CD4-positive, alpha-beta T cell (primary cell): ENCODE results near the gene NRXN2. TPM values are rescaled to one million over a fixed set of nuclear protein-coding genes. Genes with fewer than 3 reads are reported as not detected.
A peak's percentile ranks its signal among the peaks of the same experiment; 100 is the strongest.

Source experiments
- ATAC-seq: fragments of 200-7000 bp; cut with Tn5 transposase; one replicate; pipeline ENCODE4 v1.10.0; 2022; ENCODE audit warnings: mild to moderate bottlenecking; ENCODE audit not compliant: poor library complexity
- CTCF ChIA-PET: fragments of 350-600 bp; sonication (Branson Sonifier 250); formaldehyde crosslinking; loops from one replicate; lab custom pipeline; 2021; ENCODE audit warnings: antibody characterized with exemption, inconsistent platforms; lab: Charles Lee
- POLR2A ChIA-PET: fragments of 350-600 bp; sonication (Branson Sonifier 250); formaldehyde crosslinking; loops from one replicate; lab custom pipeline; 2021; ENCODE audit warnings: antibody characterized with exemption, inconsistent platforms; lab: Charles Lee
- DNase-seq, 14 experiments: peaks; one replicate each; pipeline ENCODE4 v3.0.0-alpha.2; 2013 to 2020; ENCODE audit warnings: mixed read lengths in 2 of 14
- H3K27ac ChIP-seq, 2 donors: one replicate each; pipeline versions ENCODE4 v1.5.1 to v1.7.0; 2013; ENCODE audit warnings: low read length in 2 of 2, low read depth in 1 of 2, mild to moderate bottlenecking in 1 of 2
- H3K27me3 ChIP-seq, 2 experiments: 1 replicate in 1 of 2; 2 replicates in 1 of 2; pipeline versions ENCODE4 v1.6.1 to v1.7.0; 2013; ENCODE audit warnings: low read length in 2 of 2, control low read depth in 1 of 2, mild to moderate bottlenecking in 1 of 2, moderate library complexity in 1 of 2; ENCODE audit not compliant: insufficient read depth in 2 of 2, control insufficient read depth in 1 of 2
- H3K36me3 ChIP-seq: one replicate; pipeline ENCODE4 v1.6.1; 2013; ENCODE audit warnings: low read length, control low read depth; ENCODE audit not compliant: insufficient read depth
- H3K4me1 ChIP-seq: one replicate; pipeline ENCODE4 v1.6.1; 2013; ENCODE audit warnings: low read length, control low read depth; ENCODE audit not compliant: insufficient read depth
- H3K4me3 ChIP-seq: one replicate; pipeline ENCODE4 v1.5.1; 2013; ENCODE audit warnings: mild to moderate bottlenecking, low read length, moderate library complexity
- H3K9me3 ChIP-seq, 2 experiments: 1 replicate in 1 of 2; 2 replicates in 1 of 2; pipeline versions ENCODE4 v1.6.1 to v1.7.0; 2013; ENCODE audit warnings: low read length in 2 of 2, mild to moderate bottlenecking in 2 of 2, control low read depth in 1 of 2, moderate library complexity in 1 of 2; ENCODE audit not compliant: control insufficient read depth in 1 of 2, insufficient read depth in 1 of 2
- H3K27ac Mint-ChIP-seq: one replicate; pipeline ENCODE4 v1.8.0; 2020; ENCODE audit warnings: mixed read lengths
- H3K27me3 Mint-ChIP-seq: one replicate; pipeline ENCODE4 v1.8.0; 2021; ENCODE audit warnings: mixed read lengths
- H3K36me3 Mint-ChIP-seq: one replicate; pipeline ENCODE4 v1.8.0; 2021; ENCODE audit warnings: low read depth, mixed read lengths
- H3K4me1 Mint-ChIP-seq: one replicate; pipeline ENCODE4 v1.8.0; 2021; ENCODE audit warnings: low read depth, mixed read lengths
- H3K4me3 Mint-ChIP-seq: one replicate; pipeline ENCODE4 v1.8.0; 2020; ENCODE audit warnings: mild to moderate bottlenecking, mixed read lengths
- H3K9me3 Mint-ChIP-seq: one replicate; pipeline ENCODE4 v1.8.0; 2020; ENCODE audit warnings: mixed read lengths
- CTCF ChIP-seq: fragments of 200-600 bp; IDR thresholded peaks from one replicate; pipeline ENCODE4 v1.8.0; 2022; ENCODE audit warnings: antibody characterized with exemption, mild to moderate bottlenecking
- intact Hi-C, 2 experiments: fragments of 100-400 bp; cut with DNase I in 1 of 2; cut with micrococcal nuclease in 1 of 2; formaldehyde crosslinking; loops; one replicate each; pipeline versions ENCODE4 v1.15.1 to v1.9.0; 2023 to 2025; cut with DNase I, micrococcal nuclease
- total RNA-seq, 174 experiments: library from RNA in 2 of 174; stranded (reverse) in 2 of 174; gene quantifications; one replicate each; pipeline ENCODE4 v1.2.3 and lab custom pipeline; 2021 to 2026

NRXN2 gene
- total RNA-seq, 2 experiments from 2014 or later: 0.05 to 0.31 TPM

- no peak for TF ChIP-seq CTCF
- H3K9me3 ChIP-seq: no peaks in the 10 kb centered on the region
- no peak for ATAC-seq
- no peaks in the 10 kb centered on the region for H3K27me3 ChIP-seq
- Mint-ChIP-seq H3K9me3 (no peaks in the 10 kb centered on the region), H3K4me1 (peaks cover 87% of the 10 kb centered on the region), H3K4me3 (no peak overlapping the region), H3K27ac (peak overlapping the region; percentile 92), H3K27me3 (no peaks in the 10 kb centered on the region), H3K36me3 (peaks cover 100% of the 10 kb centered on the region)
- H3K27ac ChIP-seq: no peak overlapping the region
- peaks cover 98% of the 10 kb centered on the region for H3K36me3 ChIP-seq
- CTCF ChIA-PET: interaction anchor here (1.7 to 3.1 kb wide), 2 partner anchors 27 to 81 kb away, joined by 4 to 20 read pairs; partner anchors contain the start of gene RASGRP2
- intact Hi-C loops: loop anchor here in 1 of 2 experiments (10.0 kb wide), 1 partner anchor 95 kb away; no protein-coding TSS in a partner anchor
- peaks cover 90% of the 10 kb centered on the region for H3K4me1 ChIP-seq
- DNase-seq: peak in 1 of 14 experiments; percentile 31
- POLR2A ChIA-PET: interaction anchor here (1.2 to 12.8 kb wide), 4 partner anchors 5 to 48 kb away, joined by 3 to 596 read pairs (median 363); partner anchors contain the start of genes PYGM, RASGRP2 and SF1
- no peak overlapping the region for H3K4me3 ChIP-seq
Observed at GRCh38 chr11:64770120-64770519, 47.1 kb upstream of the NRXN2 start.

GRCh38 chr11:64769283-64769682, 46.3 kb upstream of the NRXN2 start:
- Histone ChIP-seq H3K27ac (no peak overlapping the region), H3K36me3 (peaks cover 100% of the 10 kb centered on the region), H3K4me1 (peaks cover 90% of the 10 kb centered on the region), H3K4me3 (no peak overlapping the region), H3K9me3 (no peaks in the 10 kb centered on the region), H3K27me3 (no peaks in the 10 kb centered on the region)
- Mint-ChIP-seq H3K36me3 (peaks cover 100% of the 10 kb centered on the region), H3K27me3 (no peaks in the 10 kb centered on the region), H3K27ac (peak overlapping the region; percentile 85), H3K4me3 (peak overlapping the region; percentile 68), H3K4me1 (peaks cover 87% of the 10 kb centered on the region), H3K9me3 (no peaks in the 10 kb centered on the region)
- intact Hi-C loops: no loop called here
- no peak for ATAC-seq
- ChIA-PET CTCF (interaction anchor here (1.9 kb wide), 1 partner anchor 26 kb away, joined by 13 read pairs; the partner anchor contains the start of gene RASGRP2), POLR2A (interaction anchor here (11.6 to 12.8 kb wide), 2 partner anchors 6 to 26 kb away, joined by 363 to 596 read pairs; partner anchors contain the start of genes RASGRP2 and SF1)
- TF ChIP-seq CTCF: no peak
- DNase-seq: peak in 1 of 14 experiments; percentile 8

GRCh38 chr11:64768300-64768694, 45.3 kb upstream of the NRXN2 start:
- ChIA-PET POLR2A (interaction anchor here (1.0 to 15.0 kb wide), 3 partner anchors 7 to 107 kb away, joined by 5 to 634 read pairs (median 363); partner anchors contain the start of genes RASGRP2 and SF1), CTCF (interaction anchor here (0.7 to 1.9 kb wide), 5 partner anchors 8 to 25 kb away, joined by 3 to 13 read pairs (median 4); partner anchors contain the start of genes RASGRP2 and SF1)
- intact Hi-C loops: no loop called here
- no peak for TF ChIP-seq CTCF
- peaks cover 100% of the 10 kb centered on the region for H3K36me3 ChIP-seq
- Mint-ChIP-seq H3K4me3 (peak overlapping the region; percentile 30), H3K27me3 (no peaks in the 10 kb centered on the region), H3K36me3 (peaks cover 100% of the 10 kb centered on the region), H3K9me3 (no peaks in the 10 kb centered on the region), H3K4me1 (peaks cover 87% of the 10 kb centered on the region), H3K27ac (peak overlapping the region; percentile 85)
- peak overlapping the region in 1 of 2 donors; percentile 65 for H3K27ac ChIP-seq
- H3K9me3 ChIP-seq: no peaks in the 10 kb centered on the region
- ATAC-seq: no peak
- H3K27me3 ChIP-seq: no peaks in the 10 kb centered on the region
- peaks cover 92% of the 10 kb centered on the region for H3K4me1 ChIP-seq
- DNase-seq: no peak
- no peak overlapping the region for H3K4me3 ChIP-seq
